ENCODE data around the gene S100A14.

The S100A14 gene

DNA sequence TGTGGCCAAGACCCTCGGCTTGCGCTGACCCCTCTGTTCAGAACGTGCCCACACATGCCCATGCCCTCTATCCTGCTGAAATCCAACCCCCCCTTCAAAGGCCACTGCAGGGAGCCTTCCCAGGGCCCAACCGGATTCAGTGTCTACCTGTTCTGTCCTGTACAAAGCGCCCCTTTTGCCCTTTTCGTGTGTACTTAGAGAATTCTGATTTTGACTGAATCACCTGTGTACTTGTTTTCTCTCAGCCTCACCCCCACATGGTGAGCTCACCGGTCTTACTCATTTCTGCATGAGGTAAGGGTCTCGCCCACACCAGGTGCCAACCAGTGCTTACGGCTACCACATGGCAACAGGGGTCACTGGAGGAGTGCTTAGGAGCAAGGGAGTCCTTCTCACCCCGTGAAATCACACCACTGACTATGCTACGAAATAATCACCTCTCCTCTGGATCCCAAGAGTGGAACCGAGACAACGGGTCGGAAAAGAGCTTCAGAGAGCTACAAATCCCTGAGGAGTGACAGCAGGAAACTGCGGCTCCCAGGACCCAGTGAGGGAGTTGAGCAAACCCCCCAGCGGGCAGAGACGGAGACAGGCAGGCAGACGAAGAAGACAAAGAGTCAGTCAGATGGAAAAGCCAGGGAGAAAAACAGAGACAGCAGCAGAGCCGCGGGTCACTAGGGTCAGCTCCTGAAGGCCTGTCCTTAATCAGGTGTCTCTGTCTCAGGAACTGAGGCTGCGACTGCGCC, 48.3 kb downstream of the S100A14 start:
- peak overlapping the region; percentile 52; the same call in 1 of the 2 replicates for H3K4me3 ChIP-seq (ENCODE audit: low read length)

DNA sequence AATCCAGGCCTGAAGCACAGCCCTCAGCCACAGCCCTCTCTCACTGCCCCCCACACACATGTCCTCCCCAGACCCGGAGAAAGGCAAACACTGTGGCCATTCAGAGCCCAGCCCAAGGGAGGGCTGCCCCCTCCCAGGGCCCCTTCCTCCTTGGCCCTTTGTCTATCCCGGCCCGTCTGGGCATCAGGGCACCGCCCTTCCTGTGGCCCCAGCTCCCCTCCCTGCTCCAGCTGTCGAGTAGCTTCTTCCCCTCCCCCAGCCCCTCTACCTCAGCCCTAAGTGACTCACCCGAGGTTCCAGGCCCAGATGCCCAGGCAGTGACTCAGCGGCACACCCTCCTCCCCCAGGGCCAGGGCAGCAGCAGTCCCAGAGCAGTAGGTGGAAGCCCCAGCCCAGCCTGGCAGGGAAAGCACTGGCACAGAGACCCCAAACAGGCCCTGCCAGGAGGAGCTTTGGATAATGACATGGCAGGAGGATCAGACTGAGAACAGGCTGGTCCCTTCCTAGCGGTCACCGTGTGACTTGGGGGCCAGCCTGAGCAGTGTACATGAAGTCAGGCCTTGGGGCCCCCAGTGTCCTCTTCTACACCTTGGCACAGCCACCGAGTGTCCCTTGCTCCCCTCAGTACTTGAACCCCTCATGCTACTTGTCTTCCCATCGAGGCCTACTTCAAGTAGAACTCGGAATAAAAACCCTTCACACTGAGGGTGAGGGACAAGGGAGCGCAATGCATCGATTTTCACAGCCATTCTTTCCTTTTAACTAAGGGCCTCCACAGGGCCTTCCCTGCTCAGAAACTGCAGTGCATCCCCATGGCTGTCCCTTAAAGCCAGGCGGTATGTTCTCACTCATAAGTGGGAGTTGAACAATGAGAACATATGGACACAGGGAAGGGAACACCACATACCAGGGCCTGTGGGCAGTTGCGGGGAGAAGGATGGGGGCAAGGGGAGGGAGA, 49.4 kb downstream of the S100A14 start:
- Histone ChIP-seq H3K4me1 (ENCODE audit: insufficient read depth, low read length) (peaks cover 24% of the 10 kb centered on the region), H3K9ac (ENCODE audit: low read depth, low read length) (peak overlapping the region; percentile 75; the same call in 1 of the 2 replicates), H3K27ac (ENCODE audit: low read length) (no peak overlapping the region), H3K36me3 (ENCODE audit: insufficient read depth, low read depth, low read length) (no peaks in the 10 kb centered on the region), H3K9me3 (ENCODE audit: insufficient read depth, low read depth, low read length) (no peaks in the 10 kb centered on the region), H3K27me3 (ENCODE audit: insufficient read depth, low read length) (no peaks in the 10 kb centered on the region), H3K4me3 (ENCODE audit: low read length) (peak overlapping the region; percentile 31; the same call in 1 of the 2 replicates)

More for the DNA sequence above, 48.3 kb downstream of the S100A14 start:
- H3K9me3 ChIP-seq (ENCODE audit: insufficient read depth, low read depth, low read length): no peaks in the 10 kb centered on the region
- H3K27me3 ChIP-seq (ENCODE audit: insufficient read depth, low read length): no peaks in the 10 kb centered on the region
- peak overlapping the region; percentile 54 for H3K27ac ChIP-seq (ENCODE audit: low read length)
- H3K4me1 ChIP-seq (ENCODE audit: insufficient read depth, low read length): peaks cover 24% of the 10 kb centered on the region
- H3K36me3 ChIP-seq (ENCODE audit: insufficient read depth, low read depth, low read length): no peaks in the 10 kb centered on the region
- H3K9ac ChIP-seq (ENCODE audit: low read depth, low read length): peak overlapping the region; percentile 59; the same call in 1 of the 2 replicates

DNA sequence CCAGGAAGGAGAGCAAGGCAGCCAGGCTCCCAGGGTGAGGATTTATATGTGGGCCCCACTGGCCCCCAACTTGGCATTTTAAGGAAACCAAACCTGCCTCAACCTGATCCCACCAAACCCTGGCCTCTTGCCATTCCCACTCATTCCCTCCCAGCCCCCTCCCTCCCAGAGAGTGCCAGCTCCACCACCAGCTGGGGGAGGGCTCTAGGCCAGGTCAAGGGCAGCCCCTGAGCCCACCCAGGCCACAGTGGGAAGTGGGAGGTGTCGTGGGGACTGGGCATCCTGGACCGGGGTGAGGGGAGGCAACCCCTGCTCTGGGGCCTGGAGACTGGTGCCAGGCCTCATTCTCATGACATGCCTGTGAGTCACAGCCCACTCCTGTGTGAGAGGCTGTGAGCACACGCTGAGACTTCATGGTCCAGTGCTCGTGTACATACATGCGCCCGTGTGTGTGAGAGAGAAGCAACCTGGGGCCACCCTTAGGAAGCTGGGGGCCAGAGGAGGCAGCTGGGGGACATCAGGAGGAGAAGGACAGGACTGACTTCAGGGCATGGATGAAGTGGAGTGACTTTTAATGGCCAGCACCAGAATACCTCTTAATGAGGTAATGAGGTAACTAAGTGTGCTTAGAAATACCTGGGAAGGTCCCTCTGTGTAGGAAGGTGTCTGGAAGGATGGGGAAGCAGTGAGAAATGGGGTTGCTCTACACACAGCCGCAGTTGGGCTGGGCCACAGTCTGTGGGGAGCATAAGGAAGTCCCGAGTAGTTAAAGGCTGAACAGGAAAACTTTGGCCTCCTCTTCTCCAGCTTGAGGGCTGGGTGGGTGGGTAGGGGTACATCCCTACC, 50.4 kb downstream of the S100A14 start, which contains the start of gene S100A2:
Gene S100A2, minus strand, starts transcription at position 316 of the 846 bp plus-strand sequence. CDS start 1,967 bp downstream, outside the sequence.
- Histone ChIP-seq H3K9me3 (ENCODE audit: insufficient read depth, low read depth, low read length) (no peaks in the 10 kb centered on the region), H3K4me3 (ENCODE audit: low read length) (peak within 1 kb of the TSS; percentile 31; the same call in 1 of the 2 replicates), H3K4me1 (ENCODE audit: insufficient read depth, low read length) (peaks cover 24% of the 10 kb centered on the region), H3K9ac (ENCODE audit: low read depth, low read length) (peak within 1 kb of the TSS; percentile 75; the same call in 1 of the 2 replicates), H3K36me3 (ENCODE audit: insufficient read depth, low read depth, low read length) (no peaks in the 10 kb centered on the region), H3K27ac (ENCODE audit: low read length) (no peak within 1 kb of the TSS), H3K27me3 (ENCODE audit: insufficient read depth, low read length) (no peaks in the 10 kb centered on the region)
